OCI-LY7 (cell line): ENCODE data around the gene FAM120A. TPM values are rescaled to one million over a fixed set of nuclear protein-coding genes. Genes with fewer than 3 reads are reported as not detected.

Source experiments
- BruUV-seq: library from RNA; stranded (reverse); fragments of 400-500 nt; replicated peaks from 2 replicates; lab custom pipeline; 2021; lab: Mats Ljungman, UMichigan
- CTCF ChIA-PET: fragments of 300-600 bp; sonication (Branson Sonifier 250); formaldehyde crosslinking; loops from one replicate; lab custom pipeline; 2022; ENCODE audit warnings: antibody characterized with exemption; ENCODE audit not compliant: unreplicated experiment; lab: Charles Lee
- POLR2A ChIA-PET: fragments of 300-600 bp; sonication (Branson Sonifier 250); formaldehyde crosslinking; loops from one replicate; lab custom pipeline; 2022; ENCODE audit warnings: antibody characterized with exemption; lab: Charles Lee
- DNase-seq: peaks from one replicate; pipeline ENCODE4 v3.0.0-alpha.2; 2015; ENCODE audit warnings: low spot score
- H2AFZ ChIP-seq: fragments of 200-600 bp; sonication (generic), shearing (Covaris generic); 2 replicates; pipeline ENCODE4 v1.6.1; 2014; ENCODE audit warnings: mild to moderate bottlenecking, antibody characterized with exemption, low read length, moderate library complexity
- H3K27ac ChIP-seq: fragments of 200-600 bp; sonication (generic); 2 replicates; pipeline ENCODE4 v1.5.1; 2014; ENCODE audit warnings: mixed run types, low read depth, mild to moderate bottlenecking, moderate library complexity, low read length, inconsistent platforms; ENCODE audit not compliant: poor library complexity, severe bottlenecking
- H3K36me3 ChIP-seq: fragments of 200-600 bp; sonication (generic); 2 replicates; pipeline ENCODE4 v1.6.1; 2014; ENCODE audit warnings: mild to moderate bottlenecking, antibody characterized with exemption, low read length, moderate library complexity, mixed read lengths; ENCODE audit not compliant: insufficient read depth
- H3K4me1 ChIP-seq: fragments of 200-600 bp; sonication (generic); 2 replicates; pipeline ENCODE4 v1.5.1; 2014; ENCODE audit warnings: mild to moderate bottlenecking, low read length; ENCODE audit not compliant: insufficient read depth, poor library complexity, severe bottlenecking
- H3K4me2 ChIP-seq: fragments of 200-600 bp; sonication (generic); 2 replicates; pipeline ENCODE4 v1.6.1; 2014; ENCODE audit warnings: mild to moderate bottlenecking, low read length
- H3K4me3 ChIP-seq: fragments of 200-600 bp; sonication (generic); 2 replicates; pipeline ENCODE4 v1.5.1; 2014; ENCODE audit warnings: mild to moderate bottlenecking, low read depth, low read length; ENCODE audit not compliant: poor library complexity, severe bottlenecking
- H3K79me2 ChIP-seq: fragments of 200-600 bp; sonication (generic); 2 replicates; pipeline ENCODE4 v1.6.1; 2016; ENCODE audit warnings: low read depth, mild to moderate bottlenecking, low read length, moderate library complexity, mixed read lengths; ENCODE audit not compliant: insufficient read depth
- H3K9me2 ChIP-seq: fragments of 200-600 bp; sonication (generic); 2 replicates; pipeline ENCODE4 v1.6.1; 2016; ENCODE audit warnings: mild to moderate bottlenecking, low read length, mixed read lengths; ENCODE audit not compliant: insufficient read depth
- H3K9me3 ChIP-seq: fragments of 200-600 bp; sonication (generic); 2 replicates; pipeline ENCODE4 v1.6.1; 2014; ENCODE audit warnings: mild to moderate bottlenecking, mixed run types, low read length, mixed read lengths
- H4K20me1 ChIP-seq: fragments of 200-600 bp; sonication (generic); 2 replicates; pipeline ENCODE4 v1.6.1; 2014; ENCODE audit warnings: mild to moderate bottlenecking, antibody characterized with exemption, low read length, moderate library complexity, mixed read lengths; ENCODE audit not compliant: insufficient read depth
- EZH2phosphoT487 ChIP-seq: fragments of 200-600 bp; sonication (generic); IDR thresholded peaks from 2 replicates; pipeline ENCODE4 v1.6.1; 2018; ENCODE audit warnings: low read depth, borderline replicate concordance, mild to moderate bottlenecking, mixed run types, antibody characterized with exemption, low read length, moderate library complexity, mixed read lengths
- intact Hi-C: fragments of 100-400 bp; cut with micrococcal nuclease; formaldehyde crosslinking; loops from one replicate; pipeline ENCODE4 v1.10.0; 2022; ENCODE audit not compliant: unreplicated experiment
- total RNA-seq, 2 experiments: library from RNA; depleted of rRNA in 1 of 2; stranded (reverse); fragments of >200 nt in 1 of 2; shearing (Covaris generic) in 1 of 2; gene quantifications; 2 replicates each; pipeline ENCODE4 v1.2.3, GENCODE V29; 2014 to 2022
- TF ChIP-seq, protein P1 (sequence below): fragments of 200-600 bp; sonication (generic); conservative IDR thresholded peaks from 2 replicates; pipeline ENCODE4 v1.5.1; 2014; ENCODE audit warnings: mild to moderate bottlenecking, antibody characterized with exemption, low read length, moderate library complexity, mixed read lengths

FAM120A gene
- total RNA-seq, 2 experiments from 2014 or later = 81.9 to 104 TPM

DNA sequence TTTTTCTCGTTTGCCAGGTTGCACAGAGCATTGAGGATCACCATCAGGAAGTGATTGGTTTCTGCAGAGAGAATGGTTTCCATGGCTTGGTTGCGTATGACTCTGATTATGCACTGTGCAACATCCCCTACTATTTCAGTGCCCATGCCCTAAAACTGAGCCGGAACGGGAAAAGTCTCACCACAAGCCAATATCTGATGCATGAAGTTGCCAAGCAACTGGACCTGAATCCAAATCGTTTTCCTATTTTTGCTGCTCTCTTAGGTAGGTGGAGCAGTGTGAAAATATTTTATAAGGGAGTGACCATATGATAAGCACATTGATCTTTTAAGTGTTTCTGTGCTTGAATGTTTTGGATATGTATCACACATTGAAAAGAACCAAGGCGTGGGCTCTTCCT, 19.6 kb downstream of the FAM120A start:
- peaks cover 29% of the 10 kb centered on the region for H3K4me1 ChIP-seq
- intact Hi-C loops = no loop called here
- TF ChIP-seq, protein P1, sequence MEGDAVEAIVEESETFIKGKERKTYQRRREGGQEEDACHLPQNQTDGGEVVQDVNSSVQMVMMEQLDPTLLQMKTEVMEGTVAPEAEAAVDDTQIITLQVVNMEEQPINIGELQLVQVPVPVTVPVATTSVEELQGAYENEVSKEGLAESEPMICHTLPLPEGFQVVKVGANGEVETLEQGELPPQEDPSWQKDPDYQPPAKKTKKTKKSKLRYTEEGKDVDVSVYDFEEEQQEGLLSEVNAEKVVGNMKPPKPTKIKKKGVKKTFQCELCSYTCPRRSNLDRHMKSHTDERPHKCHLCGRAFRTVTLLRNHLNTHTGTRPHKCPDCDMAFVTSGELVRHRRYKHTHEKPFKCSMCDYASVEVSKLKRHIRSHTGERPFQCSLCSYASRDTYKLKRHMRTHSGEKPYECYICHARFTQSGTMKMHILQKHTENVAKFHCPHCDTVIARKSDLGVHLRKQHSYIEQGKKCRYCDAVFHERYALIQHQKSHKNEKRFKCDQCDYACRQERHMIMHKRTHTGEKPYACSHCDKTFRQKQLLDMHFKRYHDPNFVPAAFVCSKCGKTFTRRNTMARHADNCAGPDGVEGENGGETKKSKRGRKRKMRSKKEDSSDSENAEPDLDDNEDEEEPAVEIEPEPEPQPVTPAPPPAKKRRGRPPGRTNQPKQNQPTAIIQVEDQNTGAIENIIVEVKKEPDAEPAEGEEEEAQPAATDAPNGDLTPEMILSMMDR = no peak
- no peak for TF ChIP-seq EZH2phosphoT487
- no peak overlapping the region for H3K4me3 ChIP-seq
- CTCF ChIA-PET = no interaction called here
- H3K4me2 ChIP-seq = no peak overlapping the region
- no peaks in the 10 kb centered on the region for H3K9me3 ChIP-seq
- no peaks in the 10 kb centered on the region for H3K9me2 ChIP-seq
- no peak overlapping the region for H3K27ac ChIP-seq
- no peak overlapping the region for H2AFZ ChIP-seq
- no peak for DNase-seq
- peaks cover 62% of the 10 kb centered on the region for H3K36me3 ChIP-seq
- BruUV-seq = no TSS peak
- H4K20me1 ChIP-seq = peaks cover 11% of the 10 kb centered on the region; the same call in 1 of the 2 replicates
- H3K79me2 ChIP-seq = peaks cover 74% of the 10 kb centered on the region
- POLR2A ChIA-PET = interaction anchor here (0.6 to 1.5 kb wide), 3 partner anchors 17 to 1147 kb away, joined by 3 to 5 read pairs (median 3); partner anchors contain the start of genes FAM120A and FAM120AOS

DNA sequence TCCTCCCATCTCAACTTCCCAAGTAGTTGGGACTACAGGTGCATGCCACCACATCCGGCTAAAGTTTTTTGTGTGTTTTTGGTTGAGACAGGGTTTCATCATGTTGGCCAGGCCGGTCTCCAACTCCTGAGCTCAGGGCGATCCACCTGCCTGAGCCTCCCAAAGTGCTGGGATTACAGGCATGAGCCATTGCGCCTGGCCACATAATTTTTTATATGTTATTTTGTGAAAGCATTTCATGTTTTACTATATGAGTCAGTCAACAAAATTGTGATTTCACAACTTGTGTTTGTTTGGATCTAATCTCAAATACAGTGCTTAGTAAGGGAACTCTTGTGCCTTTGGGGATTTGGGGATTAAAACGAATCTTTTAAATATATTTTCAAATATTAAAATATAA, 21.9 kb downstream of the FAM120A start:
- no TSS peak for BruUV-seq
- DNase-seq = no peak
- Histone ChIP-seq H2AFZ (no peak overlapping the region), H3K79me2 (peaks cover 70% of the 10 kb centered on the region), H3K27ac (no peak overlapping the region), H3K36me3 (peaks cover 83% of the 10 kb centered on the region), H3K4me3 (no peak overlapping the region), H3K9me3 (no peaks in the 10 kb centered on the region), H4K20me1 (peaks cover 16% of the 10 kb centered on the region; the same call in 1 of the 2 replicates), H3K4me2 (no peak overlapping the region), H3K9me2 (no peaks in the 10 kb centered on the region), H3K4me1 (peaks cover 8% of the 10 kb centered on the region)
- intact Hi-C loops = no loop called here
- POLR2A ChIA-PET = interaction anchor here (1.1 to 1.8 kb wide), 5 partner anchors 9 to 78 kb away, joined by 3 to 7 read pairs (median 4); partner anchors contain the start of gene FAM120AOS
- CTCF ChIA-PET = no interaction called here
- TF ChIP-seq, protein P1 = no peak

DNA sequence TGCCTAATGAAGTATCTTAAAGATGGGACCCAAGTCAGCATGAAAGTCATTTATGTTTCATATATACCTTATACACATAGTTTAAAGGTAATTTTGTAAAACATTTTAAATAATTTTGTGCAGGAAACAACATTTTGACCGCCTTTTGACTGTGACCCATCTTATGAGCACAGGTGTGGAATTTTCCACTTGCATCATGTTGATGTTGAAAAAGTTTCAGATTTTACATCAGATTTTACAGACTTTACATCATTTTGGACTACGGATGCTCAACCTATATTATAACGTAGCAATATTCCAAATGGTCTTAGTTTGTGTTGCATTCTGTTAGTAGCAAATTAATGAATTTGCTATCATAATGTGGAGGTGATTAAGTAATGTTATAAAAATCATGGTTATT, 23.6 kb downstream of the FAM120A start:
- H3K4me1 ChIP-seq = no peaks in the 10 kb centered on the region
- TF ChIP-seq, protein P1 = no peak
- no peak for TF ChIP-seq EZH2phosphoT487
- no peak overlapping the region for H3K4me2 ChIP-seq
- H3K9me3 ChIP-seq = no peaks in the 10 kb centered on the region
- no peak overlapping the region for H2AFZ ChIP-seq
- H3K36me3 ChIP-seq = peaks cover 92% of the 10 kb centered on the region
- no peak for DNase-seq
- H3K9me2 ChIP-seq = no peaks in the 10 kb centered on the region
- no TSS peak for BruUV-seq
- H3K79me2 ChIP-seq = peaks cover 61% of the 10 kb centered on the region
- ChIA-PET CTCF (no interaction called here), POLR2A (interaction anchor here (1.2 kb wide), 1 partner anchor 9 kb away, joined by 4 read pairs; no protein-coding TSS in a partner anchor)
- no peak overlapping the region for H3K27ac ChIP-seq
- H4K20me1 ChIP-seq = peaks cover 9% of the 10 kb centered on the region; the same call in 1 of the 2 replicates
- no peak overlapping the region for H3K4me3 ChIP-seq
- intact Hi-C loops = no loop called here
